PFSK-1 (cell line): ENCODE results near the gene DTL.

Experiments used
- FOXP2 ChIP-seq: optimal IDR thresholded peaks from 2 replicates; pipeline ENCODE3; 2011; ENCODE audit warnings: borderline replicate concordance, control low read depth, inconsistent platforms; ENCODE audit not compliant: insufficient read depth; ENCODE audit errors: extremely low read length, extremely low read depth
- POLR2AphosphoS5 ChIP-seq: IDR thresholded peaks from 2 replicates; pipeline ENCODE4 v1.6.1; 2012; ENCODE audit warnings: low read depth, mild to moderate bottlenecking, control low read depth, low read length, moderate library complexity
- TAF1 ChIP-seq: IDR thresholded peaks from 2 replicates; pipeline ENCODE4 v1.6.1; 2012; ENCODE audit warnings: low read length, control low read depth, borderline replicate concordance; ENCODE audit not compliant: insufficient read depth
- TF ChIP-seq, protein P1 (sequence below), 2 experiments: IDR thresholded peaks; 2 replicates each; pipeline versions ENCODE4 v1.6.1 to v1.8.0; 2011 to 2012; ENCODE audit warnings: low read depth in 2 of 2, low read length in 2 of 2, control low read depth in 1 of 2, inconsistent platforms in 1 of 2, mild to moderate bottlenecking in 1 of 2, moderate library complexity in 1 of 2; ENCODE audit not compliant: insufficient read depth in 1 of 2

GRCh38 chr1:212070720-212071302, 35.3 kb downstream of the DTL start:
- TF ChIP-seq POLR2AphosphoS5 (no peak), TAF1 (no peak), FOXP2 (no peak)
- TF ChIP-seq, protein P1, sequence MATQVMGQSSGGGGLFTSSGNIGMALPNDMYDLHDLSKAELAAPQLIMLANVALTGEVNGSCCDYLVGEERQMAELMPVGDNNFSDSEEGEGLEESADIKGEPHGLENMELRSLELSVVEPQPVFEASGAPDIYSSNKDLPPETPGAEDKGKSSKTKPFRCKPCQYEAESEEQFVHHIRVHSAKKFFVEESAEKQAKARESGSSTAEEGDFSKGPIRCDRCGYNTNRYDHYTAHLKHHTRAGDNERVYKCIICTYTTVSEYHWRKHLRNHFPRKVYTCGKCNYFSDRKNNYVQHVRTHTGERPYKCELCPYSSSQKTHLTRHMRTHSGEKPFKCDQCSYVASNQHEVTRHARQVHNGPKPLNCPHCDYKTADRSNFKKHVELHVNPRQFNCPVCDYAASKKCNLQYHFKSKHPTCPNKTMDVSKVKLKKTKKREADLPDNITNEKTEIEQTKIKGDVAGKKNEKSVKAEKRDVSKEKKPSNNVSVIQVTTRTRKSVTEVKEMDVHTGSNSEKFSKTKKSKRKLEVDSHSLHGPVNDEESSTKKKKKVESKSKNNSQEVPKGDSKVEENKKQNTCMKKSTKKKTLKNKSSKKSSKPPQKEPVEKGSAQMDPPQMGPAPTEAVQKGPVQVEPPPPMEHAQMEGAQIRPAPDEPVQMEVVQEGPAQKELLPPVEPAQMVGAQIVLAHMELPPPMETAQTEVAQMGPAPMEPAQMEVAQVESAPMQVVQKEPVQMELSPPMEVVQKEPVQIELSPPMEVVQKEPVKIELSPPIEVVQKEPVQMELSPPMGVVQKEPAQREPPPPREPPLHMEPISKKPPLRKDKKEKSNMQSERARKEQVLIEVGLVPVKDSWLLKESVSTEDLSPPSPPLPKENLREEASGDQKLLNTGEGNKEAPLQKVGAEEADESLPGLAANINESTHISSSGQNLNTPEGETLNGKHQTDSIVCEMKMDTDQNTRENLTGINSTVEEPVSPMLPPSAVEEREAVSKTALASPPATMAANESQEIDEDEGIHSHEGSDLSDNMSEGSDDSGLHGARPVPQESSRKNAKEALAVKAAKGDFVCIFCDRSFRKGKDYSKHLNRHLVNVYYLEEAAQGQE (IDR thresholded peaks at IDR 0.05; ENCODE audit: insufficient read depth in 1 of 2, low read depth in 2 of 2, low read length in 2 of 2): no peak
